Fibroblast of lung (primary cell): ENCODE measurements around the gene ADNP2. TPM values are rescaled to one million over a fixed set of nuclear protein-coding genes. Genes with fewer than 3 reads are reported as not detected.
"Not testable (repeated sequence)": the region's sequence is repeated elsewhere in the genome, so short reads cannot be mapped to it uniquely, and the experiment has no call there.

ENCODE experiments used
- DNase-seq, 2 donors: peaks; one replicate each; pipeline versions ENCODE4 v3.0.0 to v3.0.0-alpha.2; 2010; ENCODE audit warnings: low read depth in 2 of 2
- H2AFZ ChIP-seq: 2 replicates; pipeline ENCODE4 v1.5.1; 2012; ENCODE audit warnings: low read length, control low read depth, inconsistent platforms
- H3K27ac ChIP-seq: 2 replicates; pipeline ENCODE4 v1.5.1; 2011; ENCODE audit warnings: low read length, control low read depth; ENCODE audit not compliant: insufficient read depth
- H3K27me3 ChIP-seq: 2 replicates; pipeline ENCODE4 v1.5.1; 2011; ENCODE audit warnings: mild to moderate bottlenecking, low read length; ENCODE audit not compliant: control insufficient read depth, insufficient read depth
- H3K36me3 ChIP-seq: 2 replicates; pipeline ENCODE4 v1.5.1; 2011; ENCODE audit warnings: low read length; ENCODE audit not compliant: control insufficient read depth, insufficient read depth
- H3K4me1 ChIP-seq: 2 replicates; pipeline ENCODE4 v1.5.1; 2011; ENCODE audit warnings: low read length; ENCODE audit not compliant: control insufficient read depth, insufficient read depth; ENCODE audit errors: extremely low read depth
- H3K4me2 ChIP-seq: 2 replicates; pipeline ENCODE4 v1.5.1; 2011; ENCODE audit warnings: low read length, control low read depth; ENCODE audit not compliant: insufficient read depth; ENCODE audit errors: extremely low read depth
- H3K4me3 ChIP-seq, 4 experiments: fragments of 200-600 bp in 1 of 4; sonication (generic) in 1 of 4; replicated peaks in 1 of 4; 2 replicates each; pipeline ENCODE4 v1.5.1; 2011 to 2016; ENCODE audit warnings: low read length in 4 of 4, low read depth in 3 of 4, mild to moderate bottlenecking in 3 of 4, control low read depth in 2 of 4, inconsistent platforms in 1 of 4, mixed read lengths in 1 of 4; ENCODE audit not compliant: insufficient read depth in 1 of 4; ENCODE audit errors: control extremely low read depth in 1 of 4
- H3K79me2 ChIP-seq: 2 replicates; pipeline ENCODE4 v1.5.1; 2012; ENCODE audit warnings: mild to moderate bottlenecking, low read length, inconsistent platforms; ENCODE audit not compliant: control insufficient read depth, insufficient read depth
- H3K9ac ChIP-seq: 2 replicates; pipeline ENCODE4 v1.5.1; 2011; ENCODE audit warnings: mild to moderate bottlenecking, low read length, control low read depth; ENCODE audit not compliant: insufficient read depth
- H3K9me3 ChIP-seq: 2 replicates; pipeline ENCODE4 v1.5.1; 2012; ENCODE audit warnings: low read depth, low read length; ENCODE audit not compliant: control insufficient read depth, insufficient read depth
- H4K20me1 ChIP-seq: 2 replicates; pipeline ENCODE4 v1.5.1; 2011; ENCODE audit warnings: low read length; ENCODE audit not compliant: control insufficient read depth, insufficient read depth; ENCODE audit errors: extremely low read depth
- CTCF ChIP-seq, 2 donors: IDR thresholded peaks in 1 of 2; conservative IDR thresholded peaks in 1 of 2; 1 replicate in 1 of 2; 2 replicates in 1 of 2; pipeline ENCODE4 v1.5.1; 2011 to 2012; ENCODE audit warnings: low read length in 2 of 2, control low read depth in 1 of 2, inconsistent platforms in 1 of 2, low read depth in 1 of 2, mild to moderate bottlenecking in 1 of 2
- EZH2 ChIP-seq: IDR thresholded peaks from 2 replicates; pipeline ENCODE4 v1.5.1; 2012; ENCODE audit warnings: low read length, control low read depth, mild to moderate bottlenecking; ENCODE audit errors: missing control alignments
- polyA plus RNA-seq, 2 donors: library from polyadenylated mRNA; depleted of rRNA in 1 of 2; stranded (reverse) in 1 of 2; unstranded in 1 of 2; fragments of >200 nt; gene quantifications; 2 replicates each; pipeline ENCODE4 v1.2.1, GENCODE V29; 2011 to 2012; ENCODE audit warnings: missing spikeins in 1 of 2
- total RNA-seq: library from RNA; depleted of rRNA; stranded (reverse); fragments of >200 nt; gene quantifications from 2 replicates; pipeline ENCODE4 v1.2.1, GENCODE V29; 2014

Gene ADNP2
- total and polyA plus RNA-seq, 2 donors (not counting 1 experiment from before 2014, with no cell fraction given), result 9.4 to 17.3 TPM

GRCh38 chr18:80163183-80163582 lies 54.1 kb downstream of the ADNP2 start:
- no peaks in the 10 kb centered on the region for H3K9me3 ChIP-seq
- H3K79me2 ChIP-seq, result no peaks in the 10 kb centered on the region
- H3K9ac ChIP-seq, result no peak overlapping the region
- no peak overlapping the region for H3K27ac ChIP-seq
- no peak overlapping the region for H2AFZ ChIP-seq
- H3K36me3 ChIP-seq, result no peaks in the 10 kb centered on the region
- H3K4me1 ChIP-seq, result no peaks in the 10 kb centered on the region
- no peaks in the 10 kb centered on the region for H3K27me3 ChIP-seq
- no peaks in the 10 kb centered on the region for H4K20me1 ChIP-seq
- TF ChIP-seq EZH2, result no peak
- TF ChIP-seq CTCF (conservative IDR thresholded peaks at IDR 0.05 in 1 of 2, IDR thresholded peaks at IDR 0.05 in 1 of 2; ENCODE audit: low read depth in 1 of 2, low read length in 2 of 2), result no peak
- no peak overlapping the region for H3K4me2 ChIP-seq
- no peak overlapping the region for H3K4me3 ChIP-seq
- DNase-seq, result no peak

- H3K4me1 ChIP-seq, H3K4me2 ChIP-seq, H3K27me3 ChIP-seq, H3K4me3 ChIP-seq, H3K9me3 ChIP-seq, H4K20me1 ChIP-seq, H3K27ac ChIP-seq, H3K9ac ChIP-seq, H3K36me3 ChIP-seq, H3K79me2 ChIP-seq, DNase-seq, H2AFZ ChIP-seq: not testable (repeated sequence)
Measured at GRCh38 chr18:80164727-80165355, 55.8 kb downstream of the ADNP2 start.

- Histone ChIP-seq H3K4me1 (no peaks in the 10 kb centered on the region), H3K4me2 (no peak overlapping the region), H3K9me3 (no peaks in the 10 kb centered on the region), H3K27ac (no peak overlapping the region), H3K4me3 (no peak overlapping the region), H3K36me3 (no peaks in the 10 kb centered on the region), H2AFZ (no peak overlapping the region), H3K79me2 (no peaks in the 10 kb centered on the region), H3K9ac (no peak overlapping the region), H4K20me1 (no peaks in the 10 kb centered on the region), H3K27me3 (no peaks in the 10 kb centered on the region)
- TF ChIP-seq CTCF (conservative IDR thresholded peaks at IDR 0.05 in 1 of 2, IDR thresholded peaks at IDR 0.05 in 1 of 2; ENCODE audit: low read depth in 1 of 2, low read length in 2 of 2) (no peak), EZH2 (no peak)
- DNase-seq, result no peak
Measured at GRCh38 chr18:80166240-80166639, 57.2 kb downstream of the ADNP2 start.
